ENCODE measurements around the gene SLC13A4. TPM values are rescaled to one million over a fixed set of nuclear protein-coding genes. Genes with fewer than 3 reads are reported as not detected.

Gene SLC13A4
- total and polyA plus RNA-seq, 2 of the 13 experiments (the other 11 are each of a cell fraction or from before 2014, with no cell fraction given), result 0.04 TPM; not detected in 1

- TF ChIP-seq ZNF318 (CRISPR knock-in tag; IDR thresholded peaks at IDR 0.05), result no peak
- no peak for TF ChIP-seq EED (CRISPR knock-in tag; IDR thresholded peaks at IDR 0.05)
- no peak for TF ChIP-seq ZNF101 (CRISPR knock-in tag; IDR thresholded peaks at IDR 0.05; ENCODE audit: borderline replicate concordance, low read depth)
- TF ChIP-seq ZC3H4 (CRISPR knock-in tag; IDR thresholded peaks at IDR 0.05; ENCODE audit: borderline replicate concordance), result no peak
- TF ChIP-seq, protein P1, sequence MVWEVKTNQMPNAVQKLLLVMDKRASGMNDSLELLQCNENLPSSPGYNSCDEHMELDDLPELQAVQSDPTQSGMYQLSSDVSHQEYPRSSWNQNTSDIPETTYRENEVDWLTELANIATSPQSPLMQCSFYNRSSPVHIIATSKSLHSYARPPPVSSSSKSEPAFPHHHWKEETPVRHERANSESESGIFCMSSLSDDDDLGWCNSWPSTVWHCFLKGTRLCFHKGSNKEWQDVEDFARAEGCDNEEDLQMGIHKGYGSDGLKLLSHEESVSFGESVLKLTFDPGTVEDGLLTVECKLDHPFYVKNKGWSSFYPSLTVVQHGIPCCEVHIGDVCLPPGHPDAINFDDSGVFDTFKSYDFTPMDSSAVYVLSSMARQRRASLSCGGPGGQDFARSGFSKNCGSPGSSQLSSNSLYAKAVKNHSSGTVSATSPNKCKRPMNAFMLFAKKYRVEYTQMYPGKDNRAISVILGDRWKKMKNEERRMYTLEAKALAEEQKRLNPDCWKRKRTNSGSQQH (CRISPR knock-in tag; IDR thresholded peaks at IDR 0.05; ENCODE audit: low read depth), result no peak
- TF ChIP-seq CHD2 (IDR thresholded peaks at IDR 0.05; ENCODE audit: low read depth, low read length), result no peak
- no peak for TF ChIP-seq ZNF652 (CRISPR knock-in tag; IDR thresholded peaks at IDR 0.05; ENCODE audit: borderline replicate concordance, low read depth)
- no peak for TF ChIP-seq ZNF512B (CRISPR knock-in tag; IDR thresholded peaks at IDR 0.05; ENCODE audit: borderline replicate concordance)
- no peak for TF ChIP-seq TCF12 (IDR thresholded peaks at IDR 0.05)
- no peak for TF ChIP-seq TCF12 (CRISPR knock-in tag; IDR thresholded peaks at IDR 0.05)
- no peak for TF ChIP-seq FOXM1 (CRISPR knock-in tag; IDR thresholded peaks at IDR 0.05)
Observed at GRCh38 chr7:135712796-135713195, 15.2 kb downstream of the SLC13A4 start (continued).

Measured in HepG2 (cell line).